ENCODE data around the gene OPCML.

The OPCML gene

GRCh38 chr11:132771746-132772145 is 760.6 kb downstream of the OPCML start:
- no peak for DNase-seq

GRCh38 chr11:132770829-132771530 is 761.3 kb downstream of the OPCML start:
- DNase-seq: no peak

GRCh38 chr11:132763503-132763902 is 768.8 kb downstream of the OPCML start:
- no peak for DNase-seq

GRCh38 chr11:132755934-132756333 is 776.4 kb downstream of the OPCML start:
- DNase-seq: no peak

- DNase-seq: no peak
Observed at GRCh38 chr11:132751516-132752250, 780.6 kb downstream of the OPCML start.

GRCh38 chr11:132746305-132746704 is 786.0 kb downstream of the OPCML start:
- DNase-seq: no peak

- no peak for DNase-seq
Observed at GRCh38 chr11:132745306-132745705, 787.0 kb downstream of the OPCML start.

GRCh38 chr11:132744771-132745170 is 787.5 kb downstream of the OPCML start:
- DNase-seq: no peak

GRCh38 chr11:132743601-132744000 is 788.7 kb downstream of the OPCML start:
- DNase-seq: no peak

GRCh38 chr11:132742929-132743328 is 789.4 kb downstream of the OPCML start:
- no peak for DNase-seq

- DNase-seq: no peak
Observed at GRCh38 chr11:132734217-132734616, 798.1 kb downstream of the OPCML start.

- no peak for DNase-seq
Observed at GRCh38 chr11:132728026-132728425, 804.3 kb downstream of the OPCML start.

GRCh38 chr11:132721526-132721925 is 810.8 kb downstream of the OPCML start:
- no peak for DNase-seq

- no peak for DNase-seq
Observed at GRCh38 chr11:132719684-132720083, 812.6 kb downstream of the OPCML start.

- no peak for DNase-seq
Observed at GRCh38 chr11:132718711-132719671, 813.3 kb downstream of the OPCML start.

- DNase-seq: no peak
Observed at GRCh38 chr11:132717824-132718223, 814.5 kb downstream of the OPCML start.

GRCh38 chr11:132716037-132716436 is 816.3 kb downstream of the OPCML start:
- DNase-seq: no peak

GRCh38 chr11:132714859-132715440 is 817.4 kb downstream of the OPCML start:
- no peak for DNase-seq

- no peak for DNase-seq
Observed at GRCh38 chr11:132712466-132712865, 819.8 kb downstream of the OPCML start.

GRCh38 chr11:132704781-132705375 is 827.4 kb downstream of the OPCML start:
- DNase-seq: no peak

- DNase-seq: no peak
Observed at GRCh38 chr11:132692891-132693290, 839.4 kb downstream of the OPCML start.

- DNase-seq: no peak
Observed at GRCh38 chr11:132691848-132692550, 840.3 kb downstream of the OPCML start.

Measured in DMS79 (cell line).